ENCODE results near the gene NOS3.

Gene NOS3

GRCh38 chr7:151060416-151061212 lies 69.8 kb downstream of the NOS3 start:
- peak overlapping the region; percentile 96 for H3K4me3 ChIP-seq (ENCODE audit: low read length)
- no peak for TF ChIP-seq CTCF (IDR thresholded peaks at IDR 0.05; ENCODE audit: insufficient read depth, low read depth, low read length, missing control alignments)
- peak; percentile 37 for DNase-seq (ENCODE audit: low read depth)

GRCh38 chr7:151061213-151062110 lies 70.6 kb downstream of the NOS3 start:
- no peak for DNase-seq (ENCODE audit: low read depth)
- no peak for TF ChIP-seq CTCF (IDR thresholded peaks at IDR 0.05; ENCODE audit: insufficient read depth, low read depth, low read length, missing control alignments)
- H3K4me3 ChIP-seq (ENCODE audit: low read length): no peak overlapping the region

GRCh38 chr7:151062111-151062398 lies 71.2 kb downstream of the NOS3 start:
- no peak for DNase-seq (ENCODE audit: low read depth)
- no peak for TF ChIP-seq CTCF (IDR thresholded peaks at IDR 0.05; ENCODE audit: insufficient read depth, low read depth, low read length, missing control alignments)
- peak overlapping the region; percentile 10 for H3K4me3 ChIP-seq (ENCODE audit: low read length)

- DNase-seq (ENCODE audit: low read depth): peak; percentile 63
- peak overlapping the region; percentile 27 for H3K4me3 ChIP-seq (ENCODE audit: low read length)
- TF ChIP-seq CTCF (IDR thresholded peaks at IDR 0.05; ENCODE audit: insufficient read depth, low read depth, low read length, missing control alignments): no peak
Observed at GRCh38 chr7:151062399-151063211, 71.8 kb downstream of the NOS3 start.

GRCh38 chr7:151063212-151063561 lies 72.4 kb downstream of the NOS3 start:
- H3K4me3 ChIP-seq (ENCODE audit: low read length): no peak overlapping the region
- DNase-seq (ENCODE audit: low read depth): peak; percentile 48
- TF ChIP-seq CTCF (IDR thresholded peaks at IDR 0.05; ENCODE audit: insufficient read depth, low read depth, low read length, missing control alignments): no peak
